GM18868 (cell line): ENCODE results near the gene ZFHX2.

ENCODE experiments used
- ATAC-seq: cut with Tn5 transposase; IDR thresholded peaks from one replicate; pipeline ENCODE4 v1.9.1; 2021; ENCODE audit warnings: mild to moderate bottlenecking, moderate library complexity; ENCODE audit not compliant: unreplicated experiment

Gene ZFHX2

GRCh38 chr14:23481362-23481970, 70.1 kb downstream of the ZFHX2 start:
- ATAC-seq, result no peak

GRCh38 chr14:23478109-23478759, 73.3 kb downstream of the ZFHX2 start:
- ATAC-seq, result no peak

- ATAC-seq, result no peak
These were observed 80.6 kb downstream of the ZFHX2 start for GRCh38 chr14:23470947-23471346.
